Trophoblast cell (in vitro differentiated cells and primary cell): ENCODE data around the gene ITGB4.

Source experiments
- DNase-seq, 2 donors: peaks; one replicate each; pipeline ENCODE4 v3.0.0-alpha.2; 2016
- H2AFZ ChIP-seq: 2 replicates; pipeline ENCODE4 v1.6.1; 2013; ENCODE audit warnings: low read length, moderate library complexity, mild to moderate bottlenecking; ENCODE audit not compliant: insufficient read depth, poor library complexity
- H2AK5ac ChIP-seq: 2 replicates; pipeline ENCODE4 v1.6.1; 2013; ENCODE audit warnings: mild to moderate bottlenecking, low read length
- H2BK120ac ChIP-seq: 2 replicates; pipeline ENCODE4 v1.6.1; 2013; ENCODE audit warnings: low read length, mild to moderate bottlenecking, moderate library complexity; ENCODE audit not compliant: insufficient read depth, poor library complexity
- H2BK12ac ChIP-seq: 2 replicates; pipeline ENCODE4 v1.6.1; 2013; ENCODE audit warnings: mild to moderate bottlenecking, low read length, moderate library complexity
- H2BK5ac ChIP-seq: 2 replicates; pipeline ENCODE4 v1.6.1; 2013; ENCODE audit warnings: low read length, low read depth, moderate library complexity, mild to moderate bottlenecking; ENCODE audit not compliant: poor library complexity
- H3K14ac ChIP-seq: 2 replicates; pipeline ENCODE4 v1.6.1; 2013; ENCODE audit warnings: mild to moderate bottlenecking, low read length
- H3K18ac ChIP-seq: 2 replicates; pipeline ENCODE4 v1.6.1; 2013; ENCODE audit warnings: mild to moderate bottlenecking, low read length
- H3K23ac ChIP-seq: 2 replicates; pipeline ENCODE4 v1.6.1; 2013; ENCODE audit warnings: low read length
- H3K27ac ChIP-seq: 2 replicates; pipeline ENCODE4 v1.5.1; 2013; ENCODE audit warnings: low read depth, mild to moderate bottlenecking, inconsistent platforms, low read length, moderate library complexity
- H3K27me3 ChIP-seq: 2 replicates; pipeline ENCODE4 v1.6.1; 2013; ENCODE audit warnings: inconsistent platforms, mild to moderate bottlenecking, low read length, moderate library complexity; ENCODE audit not compliant: insufficient read depth
- H3K36me3 ChIP-seq, 2 experiments: 1 replicate in 1 of 2; 2 replicates in 1 of 2; pipeline ENCODE4 v1.6.1; 2013; ENCODE audit warnings: low read length in 2 of 2, mild to moderate bottlenecking in 2 of 2, moderate library complexity in 1 of 2; ENCODE audit not compliant: insufficient read depth in 2 of 2, control insufficient read depth in 1 of 2
- H3K4ac ChIP-seq: 2 replicates; pipeline ENCODE4 v1.6.1; 2013; ENCODE audit warnings: low read depth, mild to moderate bottlenecking, low read length, moderate library complexity
- H3K4me1 ChIP-seq, 2 experiments: 1 replicate in 1 of 2; 2 replicates in 1 of 2; pipeline ENCODE4 v1.6.1; 2013; ENCODE audit warnings: low read length in 2 of 2, mild to moderate bottlenecking in 2 of 2, moderate library complexity in 1 of 2; ENCODE audit not compliant: insufficient read depth in 2 of 2, control insufficient read depth in 1 of 2
- H3K4me2 ChIP-seq: 2 replicates; pipeline ENCODE4 v1.6.1; 2013; ENCODE audit warnings: inconsistent platforms, mild to moderate bottlenecking, low read length, moderate library complexity
- H3K4me3 ChIP-seq: 2 replicates; pipeline ENCODE4 v1.5.1; 2013; ENCODE audit warnings: mild to moderate bottlenecking, low read depth, low read length, inconsistent platforms
- H3K79me1 ChIP-seq: one replicate; pipeline ENCODE4 v1.6.1; 2013; ENCODE audit warnings: low read length
- H3K79me2 ChIP-seq: 2 replicates; pipeline ENCODE4 v1.6.1; 2013; ENCODE audit warnings: low read length, mild to moderate bottlenecking; ENCODE audit not compliant: control insufficient read depth, insufficient read depth, poor library complexity
- H3K9ac ChIP-seq: 2 replicates; pipeline ENCODE4 v1.6.1; 2013; ENCODE audit warnings: mild to moderate bottlenecking, low read length
- H3K9me3 ChIP-seq: 2 replicates; pipeline ENCODE4 v1.6.1; 2013; ENCODE audit warnings: low read depth, mild to moderate bottlenecking, control low read depth, inconsistent platforms, low read length; ENCODE audit not compliant: insufficient read depth
- H4K12ac ChIP-seq: 2 replicates; pipeline ENCODE4 v1.6.1; 2013; ENCODE audit warnings: low read depth, mild to moderate bottlenecking, low read length, moderate library complexity
- H4K8ac ChIP-seq: 2 replicates; pipeline ENCODE4 v1.6.1; 2013; ENCODE audit warnings: low read depth, mild to moderate bottlenecking, low read length, moderate library complexity
- H4K91ac ChIP-seq: one replicate; pipeline ENCODE4 v1.6.1; 2013; ENCODE audit warnings: low read depth, mild to moderate bottlenecking, low read length, moderate library complexity
- WGBS: extraction: QIAGEN DNeasy Blood & Tissue Kit; methylation state at CpG from one replicate; pipeline ENCODE4 v1.1.7; 2013; ENCODE audit warnings: missing lambda C conversion rate; ENCODE audit not compliant: insufficient read length, insufficient coverage; ENCODE audit errors: extremely low coverage; 5-methylcytosine and 5-hydroxymethylcytosine counted together

ITGB4 gene

GRCh38 chr17:75779250-75779986 is 58.2 kb downstream of the ITGB4 start:
- H3K4me1 ChIP-seq: peaks cover 3 to 11% of the 10 kb centered on the region in 2 experiments
- no peak overlapping the region for H3K23ac ChIP-seq
- peak overlapping the region; percentile 94 for H3K4me3 ChIP-seq
- peak overlapping the region; percentile 96 for H3K9ac ChIP-seq
- peak overlapping the region; percentile 40 for H3K4me2 ChIP-seq
- H2AFZ ChIP-seq: peak overlapping the region; percentile 10
- peaks cover 10% of the 10 kb centered on the region for H3K79me1 ChIP-seq
- H2BK5ac ChIP-seq: peak overlapping the region; percentile 96
- H2BK120ac ChIP-seq: peak overlapping the region; percentile 92
- H3K27me3 ChIP-seq: no peaks in the 10 kb centered on the region
- H3K36me3 ChIP-seq: peaks cover 9 to 20% of the 10 kb centered on the region in 2 experiments
- H3K14ac ChIP-seq: peak overlapping the region; percentile 94
- no CpG with 5 or more reads among the region's 84 CpGs for WGBS
- peak overlapping the region; percentile 89 for H3K27ac ChIP-seq
- H2BK12ac ChIP-seq: no peak overlapping the region
- H2AK5ac ChIP-seq: peak overlapping the region; percentile 82
- H3K9me3 ChIP-seq: no peaks in the 10 kb centered on the region
- H3K18ac ChIP-seq: peak overlapping the region; percentile 83
- peaks cover 12% of the 10 kb centered on the region for H3K79me2 ChIP-seq
- H4K8ac ChIP-seq: peak overlapping the region; percentile 93
- peak overlapping the region; percentile 96 for H4K91ac ChIP-seq
- H3K4ac ChIP-seq: peak overlapping the region; percentile 97
- peak overlapping the region; percentile 83 for H4K12ac ChIP-seq
- peak; percentile 98 to 100 for DNase-seq

- no peak for DNase-seq
These were observed 59.0 kb downstream of the ITGB4 start for GRCh38 chr17:75779987-75780889.

GRCh38 chr17:75783069-75783783 is 62.0 kb downstream of the ITGB4 start:
- Histone ChIP-seq H3K27ac (no peak overlapping the region), H3K9ac (no peak overlapping the region), H3K27me3 (no peaks in the 10 kb centered on the region), H3K9me3 (no peaks in the 10 kb centered on the region), H2BK5ac (no peak overlapping the region), H3K18ac (no peak overlapping the region), H3K79me1 (peaks cover 25% of the 10 kb centered on the region), H3K4me3 (no peak overlapping the region), H3K36me3 (peaks cover 7% of the 10 kb centered on the region in 2 experiments), H3K79me2 (peaks cover 28% of the 10 kb centered on the region), H2AK5ac (no peak overlapping the region), H2AFZ (no peak overlapping the region), H3K4me2 (no peak overlapping the region), H3K4me1 (peaks cover 3 to 18% of the 10 kb centered on the region in 2 experiments), H4K12ac (no peak overlapping the region), H3K23ac (no peak overlapping the region), H3K4ac (no peak overlapping the region), H2BK120ac (no peak overlapping the region), H4K91ac (no peak overlapping the region), H4K8ac (no peak overlapping the region), H3K14ac (no peak overlapping the region), H2BK12ac (no peak overlapping the region)
- DNase-seq: peak; percentile 52 to 90
- no CpG with 5 or more reads among the region's 6 CpGs for WGBS

More at GRCh38 chr17:75779987-75780889, 59.0 kb downstream of the ITGB4 start:
- no peaks in the 10 kb centered on the region for H3K27me3 ChIP-seq
- no peak overlapping the region for H2AFZ ChIP-seq
- no peak overlapping the region for H3K27ac ChIP-seq
- no peak overlapping the region for H3K4me3 ChIP-seq
- no peak overlapping the region for H3K9ac ChIP-seq
- no peak overlapping the region for H3K14ac ChIP-seq
- H3K79me2 ChIP-seq: peaks cover 17% of the 10 kb centered on the region
- H3K4ac ChIP-seq: no peak overlapping the region
- no peak overlapping the region for H2BK5ac ChIP-seq
- H4K91ac ChIP-seq: no peak overlapping the region
- H2AK5ac ChIP-seq: no peak overlapping the region
- H4K12ac ChIP-seq: no peak overlapping the region
- H3K18ac ChIP-seq: no peak overlapping the region
- no peak overlapping the region for H2BK12ac ChIP-seq
- no peak overlapping the region for H4K8ac ChIP-seq
- H3K23ac ChIP-seq: no peak overlapping the region
- H3K36me3 ChIP-seq: peaks cover 7 to 15% of the 10 kb centered on the region in 2 experiments
- peaks cover 3 to 7% of the 10 kb centered on the region in 2 experiments for H3K4me1 ChIP-seq
- WGBS: no CpG with 5 or more reads among the region's 5 CpGs
- no peak overlapping the region for H2BK120ac ChIP-seq
- H3K79me1 ChIP-seq: peaks cover 17% of the 10 kb centered on the region
- H3K4me2 ChIP-seq: peak overlapping the region; percentile 51
- H3K9me3 ChIP-seq: no peaks in the 10 kb centered on the region
